Muscle layer of colon (tissue), 2 donors: ENCODE results near the gene SYT13.

ENCODE experiments used
- H3K27ac ChIP-seq: one replicate; pipeline ENCODE4 v1.7.0; 2013; ENCODE audit warnings: low read depth, mild to moderate bottlenecking, low read length, moderate library complexity
- H3K27me3 ChIP-seq, 2 donors: one replicate each; pipeline ENCODE4 v1.7.0; 2013; ENCODE audit warnings: low read length in 2 of 2, mild to moderate bottlenecking in 2 of 2; ENCODE audit not compliant: insufficient read depth in 2 of 2, control insufficient read depth in 1 of 2
- H3K36me3 ChIP-seq: one replicate; pipeline ENCODE4 v1.7.0; 2013; ENCODE audit warnings: mild to moderate bottlenecking, low read length; ENCODE audit not compliant: insufficient read depth
- H3K4me1 ChIP-seq: one replicate; pipeline ENCODE4 v1.7.0; 2013; ENCODE audit warnings: mild to moderate bottlenecking, low read length; ENCODE audit not compliant: insufficient read depth
- H3K4me3 ChIP-seq, 2 donors: one replicate each; pipeline ENCODE4 v1.7.0; 2013; ENCODE audit warnings: low read length in 2 of 2, low read depth in 1 of 2, mild to moderate bottlenecking in 1 of 2, moderate library complexity in 1 of 2
- H3K9ac ChIP-seq: one replicate; pipeline ENCODE4 v1.7.0; 2013; ENCODE audit warnings: low read length
- H3K9me3 ChIP-seq: one replicate; pipeline ENCODE4 v1.7.0; 2013; ENCODE audit warnings: mild to moderate bottlenecking, low read length
- donor health status: abdominal sarcoma.
- donor health status: Adenocarcinoma of cecum.

SYT13 gene

DNA sequence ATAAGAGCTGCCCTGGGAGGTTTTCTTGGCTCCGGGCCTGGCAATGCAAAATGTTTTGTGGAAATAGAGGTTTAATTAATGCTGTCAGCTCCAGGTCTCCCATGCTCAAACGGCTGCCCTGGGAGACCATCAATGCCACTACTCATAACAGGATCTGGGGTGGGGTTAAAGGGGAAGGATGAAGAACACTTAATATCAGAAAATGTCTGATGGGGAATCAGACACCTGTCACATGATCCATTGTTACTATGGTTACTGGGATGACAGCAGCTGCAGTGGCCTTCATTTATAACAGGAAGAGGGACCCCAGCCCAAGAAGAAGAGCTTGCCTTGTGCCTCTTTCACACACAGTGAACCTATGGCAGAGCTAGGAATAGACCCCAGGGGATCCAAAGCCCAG, 2.2 kb upstream of the SYT13 start:
- H3K9ac ChIP-seq, result no peak overlapping the region
- H3K4me1 ChIP-seq, result no peaks in the 10 kb centered on the region
- H3K36me3 ChIP-seq, result no peaks in the 10 kb centered on the region
- H3K27ac ChIP-seq, result no peak overlapping the region
- H3K9me3 ChIP-seq, result no peaks in the 10 kb centered on the region
- no peak overlapping the region for H3K4me3 ChIP-seq
- H3K27me3 ChIP-seq, result peaks cover 22 to 26% of the 10 kb centered on the region in 2 donors

- Histone ChIP-seq H3K27me3 (peaks cover 22 to 26% of the 10 kb centered on the region in 2 donors), H3K9me3 (no peaks in the 10 kb centered on the region), H3K27ac (no peak overlapping the region), H3K4me1 (no peaks in the 10 kb centered on the region), H3K36me3 (no peaks in the 10 kb centered on the region), H3K4me3 (no peak overlapping the region), H3K9ac (no peak overlapping the region)
Measured at GRCh38 chr11:45287316-45287903, 1.3 kb upstream of the SYT13 start.

- no peak overlapping the region for H3K4me3 ChIP-seq
- peaks cover 22 to 26% of the 10 kb centered on the region in 2 donors for H3K27me3 ChIP-seq
- H3K9ac ChIP-seq, result no peak overlapping the region
- H3K9me3 ChIP-seq, result no peaks in the 10 kb centered on the region
- H3K36me3 ChIP-seq, result no peaks in the 10 kb centered on the region
- no peak overlapping the region for H3K27ac ChIP-seq
- H3K4me1 ChIP-seq, result no peaks in the 10 kb centered on the region
Measured at GRCh38 chr11:45285250-45285828, 802 bp downstream of the SYT13 start.

GRCh38 chr11:45282081-45282480, 4.1 kb downstream of the SYT13 start:
- H3K27ac ChIP-seq, result no peak overlapping the region
- no peaks in the 10 kb centered on the region for H3K9me3 ChIP-seq
- H3K36me3 ChIP-seq, result no peaks in the 10 kb centered on the region
- no peak overlapping the region for H3K4me3 ChIP-seq
- no peaks in the 10 kb centered on the region for H3K4me1 ChIP-seq
- H3K9ac ChIP-seq, result no peak overlapping the region
- peaks cover 22% of the 10 kb centered on the region in 2 donors for H3K27me3 ChIP-seq

DNA sequence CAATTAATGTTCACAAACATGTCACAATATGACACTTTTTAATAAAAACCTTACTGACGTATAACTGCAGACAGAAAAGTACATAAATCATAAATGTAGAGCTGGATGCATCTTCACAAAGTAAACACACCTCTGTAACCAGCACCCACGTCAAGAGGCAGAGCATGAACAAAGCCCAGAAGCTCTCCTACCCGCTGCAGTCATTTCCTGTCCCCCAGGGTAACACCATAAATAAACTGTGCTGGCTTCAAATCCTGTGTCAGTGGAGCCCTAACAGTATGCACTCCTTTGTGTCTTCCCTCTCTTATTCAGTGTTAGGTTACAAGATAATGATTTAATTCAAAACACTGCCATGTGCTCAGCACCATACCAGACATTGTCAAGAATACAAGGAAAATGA, 5.7 kb downstream of the SYT13 start:
- Histone ChIP-seq H3K27me3 (peaks cover 9 to 13% of the 10 kb centered on the region in 2 donors), H3K4me3 (no peak overlapping the region), H3K9ac (no peak overlapping the region), H3K9me3 (no peaks in the 10 kb centered on the region), H3K27ac (no peak overlapping the region), H3K36me3 (no peaks in the 10 kb centered on the region), H3K4me1 (no peaks in the 10 kb centered on the region)

GRCh38 chr11:45279645-45280044, 6.5 kb downstream of the SYT13 start:
- Histone ChIP-seq H3K36me3 (no peaks in the 10 kb centered on the region), H3K4me1 (no peaks in the 10 kb centered on the region), H3K9ac (no peak overlapping the region), H3K9me3 (no peaks in the 10 kb centered on the region), H3K4me3 (no peak overlapping the region), H3K27me3 (peaks cover 2 to 5% of the 10 kb centered on the region in 2 donors), H3K27ac (no peak overlapping the region)

- H3K4me1 ChIP-seq, result no peaks in the 10 kb centered on the region
- H3K27me3 ChIP-seq, result no peaks in the 10 kb centered on the region
- H3K9ac ChIP-seq, result no peak overlapping the region
- no peaks in the 10 kb centered on the region for H3K36me3 ChIP-seq
- no peak overlapping the region for H3K4me3 ChIP-seq
- H3K27ac ChIP-seq, result no peak overlapping the region
- no peaks in the 10 kb centered on the region for H3K9me3 ChIP-seq
Measured at GRCh38 chr11:45278714-45279113, 7.4 kb downstream of the SYT13 start.

- Histone ChIP-seq H3K27me3 (no peaks in the 10 kb centered on the region), H3K36me3 (no peaks in the 10 kb centered on the region), H3K27ac (no peak overlapping the region), H3K4me3 (no peak overlapping the region), H3K4me1 (no peaks in the 10 kb centered on the region), H3K9ac (no peak overlapping the region), H3K9me3 (no peaks in the 10 kb centered on the region)
Measured at GRCh38 chr11:45275828-45276227, 10.3 kb downstream of the SYT13 start.

- Histone ChIP-seq H3K9ac (no peak overlapping the region), H3K4me1 (no peaks in the 10 kb centered on the region), H3K27ac (no peak overlapping the region), H3K4me3 (no peak overlapping the region), H3K27me3 (no peaks in the 10 kb centered on the region), H3K36me3 (no peaks in the 10 kb centered on the region), H3K9me3 (no peaks in the 10 kb centered on the region)
Measured at GRCh38 chr11:45274206-45274605, 11.9 kb downstream of the SYT13 start.

- Histone ChIP-seq H3K4me1 (no peaks in the 10 kb centered on the region), H3K27me3 (no peaks in the 10 kb centered on the region), H3K27ac (no peak overlapping the region), H3K4me3 (no peak overlapping the region), H3K9me3 (no peaks in the 10 kb centered on the region), H3K36me3 (no peaks in the 10 kb centered on the region), H3K9ac (no peak overlapping the region)
Measured at GRCh38 chr11:45273509-45273908, 12.6 kb downstream of the SYT13 start.

GRCh38 chr11:45272701-45273100, 13.4 kb downstream of the SYT13 start:
- Histone ChIP-seq H3K36me3 (no peaks in the 10 kb centered on the region), H3K4me1 (no peaks in the 10 kb centered on the region), H3K27ac (no peak overlapping the region), H3K27me3 (no peaks in the 10 kb centered on the region), H3K4me3 (no peak overlapping the region), H3K9me3 (no peaks in the 10 kb centered on the region), H3K9ac (no peak overlapping the region)
